Neutrophil (primary cell): ENCODE results near the gene ZNF774.
A peak's percentile ranks its signal among the peaks of the same experiment; 100 is the strongest.
"Not testable (repeated sequence)": the region's sequence is repeated elsewhere in the genome, so short reads cannot be mapped to it uniquely, and the experiment has no call there.

Experiments used
- H3K27ac ChIP-seq: fragments of 200-600 bp; sonication (generic); 2 replicates; pipeline ENCODE4 v1.5.1; 2016; ENCODE audit warnings: mild to moderate bottlenecking, moderate library complexity
- H3K27me3 ChIP-seq: fragments of 200-600 bp; sonication (generic); 2 replicates; pipeline ENCODE4 v1.6.0; 2016; ENCODE audit warnings: mild to moderate bottlenecking
- H3K36me3 ChIP-seq: fragments of 200-600 bp; sonication (generic); 2 replicates; pipeline ENCODE4 v1.5.1; 2017
- H3K4me1 ChIP-seq, 2 experiments: fragments of 200-600 bp in 1 of 2; sonication (generic) in 1 of 2; 1 replicate in 1 of 2; 2 replicates in 1 of 2; pipeline versions ENCODE4 v1.5.1 to v1.6.1; 2013 to 2016; ENCODE audit warnings: low read depth in 1 of 2, low read length in 1 of 2, mild to moderate bottlenecking in 1 of 2, moderate library complexity in 1 of 2; ENCODE audit not compliant: control insufficient read depth in 1 of 2, insufficient read depth in 1 of 2
- H3K4me3 ChIP-seq, 2 experiments: fragments of 200-600 bp in 1 of 2; sonication (generic) in 1 of 2; 1 replicate in 1 of 2; 2 replicates in 1 of 2; pipeline ENCODE4 v1.5.1; 2013 to 2016; ENCODE audit warnings: low read depth in 1 of 2, low read length in 1 of 2, mild to moderate bottlenecking in 1 of 2, moderate library complexity in 1 of 2
- H3K9me3 ChIP-seq: fragments of 200-600 bp; sonication (generic); 2 replicates; pipeline ENCODE4 v1.5.1; 2016
- TF ChIP-seq, protein P1 (sequence below): fragments of 200-600 bp; sonication (generic); IDR thresholded peaks from 2 replicates; pipeline ENCODE4 v1.5.1; 2016; ENCODE audit warnings: antibody characterized with exemption

ZNF774 gene

DNA sequence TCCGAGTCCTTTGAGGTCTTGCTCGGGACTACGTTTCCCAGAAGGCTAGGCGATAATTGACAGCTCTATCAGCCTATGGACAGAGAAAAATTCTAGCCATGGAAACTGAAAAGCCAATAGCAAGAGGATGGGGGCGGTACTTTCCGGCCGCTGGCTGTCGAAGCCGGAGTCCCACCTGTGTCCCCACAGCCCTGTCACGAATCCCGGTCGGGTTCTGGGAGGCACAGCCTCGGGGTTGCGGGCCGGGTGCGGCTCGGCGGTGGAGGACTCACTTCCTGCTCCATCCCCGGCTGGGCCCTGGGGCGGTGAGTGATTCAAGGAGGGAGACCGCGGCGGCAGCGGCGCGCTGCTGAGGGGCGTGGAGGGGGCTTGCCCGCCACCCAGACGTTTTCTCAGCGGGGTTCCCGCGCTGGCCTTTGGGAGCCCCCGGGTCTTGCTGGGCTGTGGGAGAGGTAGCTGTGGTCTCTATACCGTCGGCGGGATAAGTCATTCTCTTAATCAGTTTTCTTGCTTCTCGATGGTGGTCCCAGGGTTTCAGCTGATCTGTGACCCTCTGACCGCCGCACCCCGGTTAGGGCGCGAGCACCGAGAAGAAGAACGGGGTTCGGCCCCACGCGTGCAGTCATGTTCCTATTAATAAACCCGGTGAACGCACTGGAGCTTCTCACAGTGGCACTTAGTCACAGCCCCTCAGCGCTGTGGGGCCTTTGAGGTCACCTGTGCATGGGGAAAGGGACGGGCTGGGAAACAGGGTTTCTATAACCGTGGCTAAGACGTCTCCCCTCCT is at the start of gene ZNF774:
TSS of gene ZNF774 (plus strand) at position 178 of the 787 bp plus-strand sequence. CDS start 2,377 bp downstream, outside the sequence.
- Histone ChIP-seq H3K9me3 (no peaks in the 10 kb centered on the region), H3K4me3 (peak within 1 kb of the TSS; percentile 67 to 91), H3K27ac (no peak within 1 kb of the TSS), H3K27me3 (peaks cover 18% of the 10 kb centered on the region), H3K36me3 (no peaks in the 10 kb centered on the region), H3K4me1 (peaks cover 12 to 13% of the 10 kb centered on the region in 2 experiments)
- TF ChIP-seq, protein P1, sequence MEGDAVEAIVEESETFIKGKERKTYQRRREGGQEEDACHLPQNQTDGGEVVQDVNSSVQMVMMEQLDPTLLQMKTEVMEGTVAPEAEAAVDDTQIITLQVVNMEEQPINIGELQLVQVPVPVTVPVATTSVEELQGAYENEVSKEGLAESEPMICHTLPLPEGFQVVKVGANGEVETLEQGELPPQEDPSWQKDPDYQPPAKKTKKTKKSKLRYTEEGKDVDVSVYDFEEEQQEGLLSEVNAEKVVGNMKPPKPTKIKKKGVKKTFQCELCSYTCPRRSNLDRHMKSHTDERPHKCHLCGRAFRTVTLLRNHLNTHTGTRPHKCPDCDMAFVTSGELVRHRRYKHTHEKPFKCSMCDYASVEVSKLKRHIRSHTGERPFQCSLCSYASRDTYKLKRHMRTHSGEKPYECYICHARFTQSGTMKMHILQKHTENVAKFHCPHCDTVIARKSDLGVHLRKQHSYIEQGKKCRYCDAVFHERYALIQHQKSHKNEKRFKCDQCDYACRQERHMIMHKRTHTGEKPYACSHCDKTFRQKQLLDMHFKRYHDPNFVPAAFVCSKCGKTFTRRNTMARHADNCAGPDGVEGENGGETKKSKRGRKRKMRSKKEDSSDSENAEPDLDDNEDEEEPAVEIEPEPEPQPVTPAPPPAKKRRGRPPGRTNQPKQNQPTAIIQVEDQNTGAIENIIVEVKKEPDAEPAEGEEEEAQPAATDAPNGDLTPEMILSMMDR: peak; percentile 18

DNA sequence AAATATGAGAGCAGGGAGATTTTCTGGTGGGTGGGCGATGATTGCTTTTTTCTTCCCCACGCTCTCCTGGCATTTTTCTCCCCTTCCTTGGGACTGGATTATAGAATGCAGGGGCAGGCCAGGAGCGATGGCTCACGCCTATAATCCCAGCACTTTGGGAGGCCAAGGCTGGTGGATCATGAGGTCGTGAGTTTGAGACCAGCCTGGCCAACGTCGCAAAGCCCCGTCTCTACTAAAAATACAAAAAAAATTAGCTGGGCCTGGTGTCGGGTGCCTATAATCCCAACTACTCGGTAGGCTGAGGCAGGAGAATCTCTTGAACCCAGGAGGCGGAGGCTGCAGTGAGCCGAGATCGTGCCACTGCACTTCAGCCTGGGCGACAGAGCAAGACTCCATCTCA is 46.7 kb upstream of the ZNF774 start:
- H3K27me3 ChIP-seq, H3K4me1 ChIP-seq, H3K9me3 ChIP-seq, H3K36me3 ChIP-seq, H3K27ac ChIP-seq, H3K4me3 ChIP-seq: not testable (repeated sequence)

DNA sequence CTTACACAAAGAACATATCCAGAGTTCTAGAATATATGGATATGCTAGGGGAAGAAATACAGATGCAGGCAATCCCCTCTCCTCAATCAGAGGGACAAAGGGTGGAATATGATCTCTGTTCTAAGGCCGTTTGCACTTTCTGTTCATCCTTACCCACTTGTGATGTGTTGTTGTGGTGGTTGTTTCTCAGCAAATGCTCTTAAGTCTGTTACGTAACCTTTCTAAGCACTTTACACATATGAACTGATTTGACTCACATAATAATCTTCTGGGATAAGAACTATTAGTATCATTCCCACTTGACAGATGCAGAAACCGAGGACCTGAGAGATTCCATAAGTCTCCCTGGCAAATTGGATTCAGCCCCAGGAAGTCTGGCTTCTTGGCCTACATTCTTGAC is 46.2 kb upstream of the ZNF774 start:
- Histone ChIP-seq H3K36me3 (no peaks in the 10 kb centered on the region), H3K27me3 (no peaks in the 10 kb centered on the region), H3K27ac (no peak overlapping the region), H3K9me3 (no peaks in the 10 kb centered on the region), H3K4me3 (no peak overlapping the region), H3K4me1 (peaks cover 0 to 7% of the 10 kb centered on the region in 2 experiments)
- TF ChIP-seq, protein P1: no peak

DNA sequence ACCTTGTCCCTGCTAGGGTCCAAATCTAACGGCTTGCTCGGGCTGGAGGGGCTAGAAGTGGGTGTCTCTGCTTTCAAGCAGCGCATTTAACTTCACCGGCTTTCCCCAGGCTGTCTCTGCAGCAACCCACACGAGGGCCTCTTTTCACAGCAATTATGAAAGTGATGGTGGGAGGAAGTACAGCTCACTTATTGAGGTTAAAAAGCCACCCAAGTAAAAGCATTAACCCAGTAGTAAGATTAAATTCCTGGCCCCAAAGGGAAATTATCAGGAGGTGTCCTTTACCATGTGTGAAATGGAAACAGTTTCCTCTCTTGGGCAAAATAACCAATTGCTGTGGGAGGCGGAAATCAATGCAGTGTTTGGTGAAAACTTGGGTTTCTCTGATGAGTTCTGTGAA is 45.5 kb upstream of the ZNF774 start:
- Histone ChIP-seq H3K4me3 (no peak overlapping the region), H3K36me3 (no peaks in the 10 kb centered on the region), H3K27me3 (no peaks in the 10 kb centered on the region), H3K9me3 (no peaks in the 10 kb centered on the region), H3K27ac (no peak overlapping the region), H3K4me1 (peaks cover 0 to 5% of the 10 kb centered on the region in 2 experiments)
- TF ChIP-seq, protein P1: no peak

DNA sequence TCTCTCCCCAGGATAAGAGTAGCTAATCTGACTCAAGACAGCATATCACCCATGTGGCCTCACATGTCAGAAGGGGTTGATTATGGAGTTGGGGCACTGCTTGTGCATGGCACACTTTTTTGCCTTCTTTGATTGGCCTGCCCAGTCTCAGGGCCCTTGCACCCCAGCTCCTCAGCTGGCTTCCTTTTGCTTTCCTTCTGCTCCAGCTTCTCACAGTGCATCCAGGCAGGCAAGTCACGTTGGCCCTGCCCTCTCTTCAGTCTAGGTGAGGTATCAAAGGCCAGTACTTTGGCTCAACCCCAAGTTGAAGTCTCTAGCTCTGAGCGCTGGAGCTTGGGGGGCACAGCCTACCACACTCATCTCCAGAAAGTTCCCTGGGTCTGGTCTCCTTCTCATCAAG is 44.4 kb upstream of the ZNF774 start:
- Histone ChIP-seq H3K27me3 (no peaks in the 10 kb centered on the region), H3K4me3 (no peak overlapping the region), H3K36me3 (no peaks in the 10 kb centered on the region), H3K4me1 (peaks cover 0 to 5% of the 10 kb centered on the region in 2 experiments), H3K27ac (no peak overlapping the region), H3K9me3 (no peaks in the 10 kb centered on the region)
- TF ChIP-seq, protein P1: no peak

DNA sequence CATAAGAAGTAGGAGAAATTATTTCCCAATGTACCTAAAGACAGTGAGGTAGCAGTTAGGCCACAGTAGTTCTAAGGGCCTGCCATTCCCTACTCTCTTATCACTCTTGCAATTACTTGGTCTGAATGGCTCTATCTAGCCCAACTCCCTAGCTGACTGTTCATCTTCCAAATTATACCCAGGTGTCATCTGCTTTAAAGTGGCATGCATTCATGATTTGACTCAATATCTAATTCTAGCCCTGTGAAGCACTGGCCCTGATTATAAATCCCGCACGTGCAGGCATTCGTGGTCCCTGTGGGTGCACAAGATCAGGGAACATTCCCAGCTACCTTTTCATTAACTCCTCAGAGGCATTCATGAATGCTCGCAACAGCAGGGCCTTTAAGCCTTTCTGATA is 43.1 kb upstream of the ZNF774 start:
- Histone ChIP-seq H3K27ac (no peak overlapping the region), H3K4me3 (no peak overlapping the region), H3K4me1 (peaks cover 0 to 5% of the 10 kb centered on the region in 2 experiments), H3K9me3 (no peaks in the 10 kb centered on the region), H3K36me3 (no peaks in the 10 kb centered on the region), H3K27me3 (no peaks in the 10 kb centered on the region)
- TF ChIP-seq, protein P1: no peak
